ENCODE results near the gene TGFBR3.

Gene TGFBR3

GRCh38 chr1:91826248-91826647, 59.7 kb downstream of the TGFBR3 start:
- no peak for DNase-seq (ENCODE audit: low read depth)

- DNase-seq (ENCODE audit: low read depth): no peak
These were observed 64.7 kb downstream of the TGFBR3 start for GRCh38 chr1:91821126-91821868.

- DNase-seq (ENCODE audit: low read depth): no peak
These were observed 66.7 kb downstream of the TGFBR3 start for GRCh38 chr1:91819038-91819788.

GRCh38 chr1:91818713-91818975, 67.3 kb downstream of the TGFBR3 start:
- DNase-seq (ENCODE audit: low read depth): no peak

- no peak for DNase-seq (ENCODE audit: low read depth)
These were observed 68.6 kb downstream of the TGFBR3 start for GRCh38 chr1:91817211-91817905.

GRCh38 chr1:91816031-91816430, 69.9 kb downstream of the TGFBR3 start:
- no peak for DNase-seq (ENCODE audit: low read depth)

- DNase-seq (ENCODE audit: low read depth): no peak
These were observed 71.5 kb downstream of the TGFBR3 start for GRCh38 chr1:91814448-91814847.

GRCh38 chr1:91813813-91814212, 72.1 kb downstream of the TGFBR3 start:
- DNase-seq (ENCODE audit: low read depth): no peak

GRCh38 chr1:91811363-91812025, 74.5 kb downstream of the TGFBR3 start:
- no peak for DNase-seq (ENCODE audit: low read depth)

- no peak for DNase-seq (ENCODE audit: low read depth)
These were observed 76.6 kb downstream of the TGFBR3 start for GRCh38 chr1:91809317-91809716.

GRCh38 chr1:91807921-91808620, 77.9 kb downstream of the TGFBR3 start:
- no peak for DNase-seq (ENCODE audit: low read depth)

GRCh38 chr1:91806769-91807700, 78.9 kb downstream of the TGFBR3 start:
- DNase-seq (ENCODE audit: low read depth): no peak

- no peak for DNase-seq (ENCODE audit: low read depth)
These were observed 79.7 kb downstream of the TGFBR3 start for GRCh38 chr1:91806181-91806768.

GRCh38 chr1:91805311-91805801, 80.6 kb downstream of the TGFBR3 start:
- no peak for DNase-seq (ENCODE audit: low read depth)

GRCh38 chr1:91804546-91805023, 81.4 kb downstream of the TGFBR3 start:
- peak; percentile 77 for DNase-seq (ENCODE audit: low read depth)

GRCh38 chr1:91803847-91804545, 82.0 kb downstream of the TGFBR3 start:
- peak; percentile 48 for DNase-seq (ENCODE audit: low read depth)

GRCh38 chr1:91803123-91803522, 82.8 kb downstream of the TGFBR3 start:
- no peak for DNase-seq (ENCODE audit: low read depth)

- DNase-seq (ENCODE audit: low read depth): no peak
These were observed 84.3 kb downstream of the TGFBR3 start for GRCh38 chr1:91801496-91802115.

GRCh38 chr1:91799863-91800262, 86.1 kb downstream of the TGFBR3 start:
- DNase-seq (ENCODE audit: low read depth): no peak
